CD4-positive, alpha-beta T cell treated with Interleukin-4 for 4 hours (primary cell): ENCODE data around the gene OR2T29.
"Not testable (repeated sequence)": the region's sequence is repeated elsewhere in the genome, so short reads cannot be mapped to it uniquely, and the experiment has no call there.

ENCODE experiments used
- DNase-seq: peaks from one replicate; pipeline ENCODE4 v3.0.0-alpha.2; 2020

The OR2T29 gene

GRCh38 chr1:248507773-248508172, 54.8 kb downstream of the OR2T29 start, which contains the start of gene OR2G6:
TSS of gene OR2G6 (plus strand) at chr1:248508073. CDS start at chr1:248521647, 13,574 bp downstream.
- not testable (repeated sequence) for DNase-seq
